Adrenal gland (tissue), 5 donors: Measurements from ENCODE around the gene NR1H2.
A peak's percentile ranks its signal among the peaks of the same experiment; 100 is the strongest.

Experiments used
- CTCF ChIP-seq, 6 experiments: fragments of 450-650 bp in 4 of 6; fragments of 200-600 bp in 2 of 6; sonication (generic) in 1 of 6; IDR thresholded peaks; 1 replicate in 5 of 6; 2 replicates in 1 of 6; pipeline versions ENCODE4 v1.5.1 to v1.8.0; 2016 to 2021; ENCODE audit warnings: antibody characterized with exemption in 6 of 6, mild to moderate bottlenecking in 2 of 6, moderate library complexity in 1 of 6
- POLR2A ChIP-seq, 2 donors: fragments of 450-650 bp; IDR thresholded peaks; one replicate each; pipeline ENCODE4 v1.6.1; 2017; ENCODE audit warnings: antibody characterized with exemption in 2 of 2, mild to moderate bottlenecking in 2 of 2, moderate library complexity in 1 of 2
- donor health status: DM: no; HTN: no; CAD: no.

- TF ChIP-seq POLR2A (IDR thresholded peaks at IDR 0.05) (no peak), CTCF (IDR thresholded peaks at IDR 0.05) (peak in 1 of 6 experiments; percentile 13)
These were observed 47.9 kb upstream of the NR1H2 start for GRCh38 chr19:50328224-50328872.
